Gastrocnemius medialis (tissue), 4 donors: ENCODE results near the gene ATF3. TPM values are rescaled to one million over a fixed set of nuclear protein-coding genes. Genes with fewer than 3 reads are reported as not detected.

Source experiments
- ATAC-seq, 2 donors: fragments of 150-250 bp; one replicate each; pipeline ENCODE4 v1.9.1; 2016
- DNase-seq, 2 donors: peaks; one replicate each; pipeline ENCODE4 v3.0.0-alpha.2; 2019
- H3K27ac ChIP-seq, 4 donors: fragments of 200-600 bp; sonication (generic); 1 replicate in 1 of 4; 2 replicates in 3 of 4; pipeline ENCODE4 v1.5.1; 2016 to 2018; ENCODE audit warnings: mild to moderate bottlenecking in 2 of 4, moderate library complexity in 1 of 4
- H3K27me3 ChIP-seq, 3 donors: fragments of 200-600 bp; sonication (generic) in 2 of 3; 1 replicate in 1 of 3; 2 replicates in 2 of 3; pipeline versions ENCODE4 v1.5.1 to v1.6.0; 2016 to 2019; ENCODE audit warnings: mild to moderate bottlenecking in 1 of 3, moderate library complexity in 1 of 3
- H3K36me3 ChIP-seq, 2 donors: fragments of 200-600 bp; sonication (generic) in 1 of 2; one replicate each; pipeline ENCODE4 v1.5.1; 2017 to 2018
- H3K4me1 ChIP-seq, 2 donors: fragments of 200-600 bp; sonication (generic) in 1 of 2; one replicate each; pipeline ENCODE4 v1.5.1; 2016 to 2017; ENCODE audit warnings: mild to moderate bottlenecking in 2 of 2
- H3K4me3 ChIP-seq, 4 donors: fragments of 200-600 bp; sonication (generic) in 3 of 4; 1 replicate in 1 of 4; 2 replicates in 3 of 4; pipeline ENCODE4 v1.5.1; 2016 to 2019; ENCODE audit warnings: mild to moderate bottlenecking in 2 of 4
- H3K9me3 ChIP-seq, 3 donors: fragments of 200-600 bp; sonication (generic) in 2 of 3; 1 replicate in 1 of 3; 2 replicates in 2 of 3; pipeline ENCODE4 v1.5.1; 2016 to 2019
- CTCF ChIP-seq, 5 experiments: fragments of 450-650 bp in 3 of 5; fragments of 200-600 bp in 2 of 5; sonication (generic) in 2 of 5; IDR thresholded peaks in 4 of 5; conservative IDR thresholded peaks in 1 of 5; 1 replicate in 4 of 5; 2 replicates in 1 of 5; pipeline ENCODE4 v1.5.1; 2016 to 2019; ENCODE audit warnings: antibody characterized with exemption in 5 of 5, mild to moderate bottlenecking in 3 of 5, moderate library complexity in 3 of 5
- POLR2A ChIP-seq, 2 donors: fragments of 450-650 bp; IDR thresholded peaks; one replicate each; pipeline ENCODE4 v1.6.1; 2017; ENCODE audit warnings: antibody characterized with exemption in 2 of 2, mild to moderate bottlenecking in 2 of 2, moderate library complexity in 2 of 2
- in situ Hi-C, 4 donors: fragments of 200-750 bp; cut with MboI; loops; one replicate each; pipeline versions ENCODE4 v1.15.0 to v1.8.0; 2017; ENCODE audit warnings: low sequenced_read_pairs in 4 of 4
- intact Hi-C: fragments of 100-400 bp; cut with DNase I; formaldehyde crosslinking; loops from one replicate; pipeline ENCODE4 v1.15.1; 2023; ENCODE audit warnings: low total_unique reads
- total RNA-seq, 4 donors: library from RNA; depleted of rRNA; stranded (reverse); fragments of >200 nt; gene quantifications; one replicate each; pipeline versions ENCODE4 v1.1.0 to v1.2.3, GENCODE V29; 2016

ATF3 gene
- total RNA-seq, 4 donors from 2014 or later, result 1.9 to 7.4 (median 7.2) TPM

DNA sequence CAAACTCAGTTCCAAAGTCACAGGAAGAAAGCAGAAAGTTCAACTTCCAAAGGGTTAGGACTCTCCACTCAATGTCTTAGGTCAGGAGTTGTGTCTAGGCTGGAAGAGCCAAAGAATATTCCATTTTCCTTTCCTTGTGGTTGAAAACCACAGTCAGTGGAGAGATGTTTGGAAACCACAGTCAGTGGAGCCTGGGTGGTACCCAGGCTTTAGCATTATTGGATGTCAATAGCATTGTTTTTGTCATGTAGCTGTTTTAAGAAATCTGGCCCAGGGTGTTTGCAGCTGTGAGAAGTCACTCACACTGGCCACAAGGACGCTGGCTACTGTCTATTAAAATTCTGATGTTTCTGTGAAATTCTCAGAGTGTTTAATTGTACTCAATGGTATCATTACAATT is 11.7 kb downstream of the ATF3 start:
- ATAC-seq (no peak), DNase-seq (no peak)
- peaks cover 3 to 54% of the 10 kb centered on the region in 2 donors for H3K36me3 ChIP-seq
- no peak overlapping the region for H3K4me3 ChIP-seq
- H3K27ac ChIP-seq, result no peak overlapping the region
- TF ChIP-seq POLR2A (IDR thresholded peaks at IDR 0.05) (no peak), CTCF (IDR thresholded peaks at IDR 0.05 in 4 of 5, conservative IDR thresholded peaks at IDR 0.05 in 1 of 5) (no peak)
- H3K9me3 ChIP-seq, result no peaks in the 10 kb centered on the region
- intact Hi-C loops (no loop called here), in situ Hi-C loops (no loop called here)
- H3K4me1 ChIP-seq, result no peaks in the 10 kb centered on the region
- H3K27me3 ChIP-seq, result peaks cover 0 to 2% (median 0%) of the 10 kb centered on the region in 3 donors

- Histone ChIP-seq H3K36me3 (peaks cover 3 to 45% of the 10 kb centered on the region in 2 donors), H3K4me1 (no peaks in the 10 kb centered on the region), H3K27me3 (peaks cover 0 to 7% (median 0%) of the 10 kb centered on the region in 3 donors), H3K27ac (no peak overlapping the region), H3K4me3 (no peak overlapping the region), H3K9me3 (no peaks in the 10 kb centered on the region)
- no peak for TF ChIP-seq POLR2A (IDR thresholded peaks at IDR 0.05)
- TF ChIP-seq CTCF (IDR thresholded peaks at IDR 0.05 in 4 of 5, conservative IDR thresholded peaks at IDR 0.05 in 1 of 5), result no peak
- in situ Hi-C loops, result no loop called here
- DNase-seq, result no peak
- intact Hi-C loops, result no loop called here
- ATAC-seq, result no peak
Measured at GRCh38 chr1:212621043-212621948, 12.7 kb downstream of the ATF3 start.

DNA sequence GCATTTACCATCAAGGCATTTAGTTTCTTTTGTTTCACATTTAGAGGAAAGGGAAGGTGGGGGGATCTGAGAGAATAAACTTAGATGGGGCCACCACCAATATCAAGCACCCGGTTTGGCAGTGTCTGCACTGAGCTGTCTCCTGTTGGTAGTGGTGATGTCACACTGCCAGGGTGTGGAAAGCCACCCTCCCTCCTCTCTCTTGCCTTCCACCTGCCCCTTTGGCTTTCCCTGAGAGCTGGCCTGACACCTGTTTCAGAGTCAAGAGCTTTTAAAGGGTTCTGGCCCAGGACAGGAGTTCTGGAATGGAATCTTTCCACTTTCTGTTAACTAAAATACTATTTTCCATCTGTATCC is 13.4 kb downstream of the ATF3 start:
- H3K27me3 ChIP-seq, result peaks cover 0 to 7% (median 0%) of the 10 kb centered on the region in 3 donors
- no peak for ATAC-seq
- intact Hi-C loops (no loop called here), in situ Hi-C loops (no loop called here)
- H3K27ac ChIP-seq, result no peak overlapping the region
- H3K36me3 ChIP-seq, result peaks cover 3 to 39% of the 10 kb centered on the region in 2 donors
- H3K4me3 ChIP-seq, result no peak overlapping the region
- no peaks in the 10 kb centered on the region for H3K4me1 ChIP-seq
- DNase-seq, result no peak
- H3K9me3 ChIP-seq, result no peaks in the 10 kb centered on the region
- TF ChIP-seq POLR2A (IDR thresholded peaks at IDR 0.05) (no peak), CTCF (IDR thresholded peaks at IDR 0.05 in 4 of 5, conservative IDR thresholded peaks at IDR 0.05 in 1 of 5) (no peak)

DNA sequence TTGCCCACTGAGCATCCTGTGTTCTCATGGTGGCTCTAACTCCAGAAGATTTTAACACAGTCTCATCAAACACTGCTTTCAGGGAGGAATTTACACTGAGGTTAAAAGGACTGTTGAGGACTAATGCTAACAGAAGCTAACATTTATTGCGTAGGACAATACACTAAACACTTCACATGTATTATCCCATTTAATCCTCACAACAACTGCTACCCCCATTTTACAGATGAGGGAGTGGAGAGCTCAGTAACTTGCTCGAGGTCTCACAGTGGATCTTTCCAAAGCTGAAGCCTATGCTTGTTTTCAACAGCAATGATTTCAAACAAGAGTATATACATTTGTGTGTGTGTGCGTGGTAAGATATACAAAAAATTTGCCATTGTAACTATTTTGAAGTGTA is 13.9 kb downstream of the ATF3 start:
- Histone ChIP-seq H3K9me3 (no peaks in the 10 kb centered on the region), H3K27ac (no peak overlapping the region), H3K27me3 (peaks cover 0 to 7% (median 0%) of the 10 kb centered on the region in 3 donors), H3K4me1 (no peaks in the 10 kb centered on the region), H3K4me3 (no peak overlapping the region), H3K36me3 (peaks cover under 1 to 33% of the 10 kb centered on the region in 2 donors)
- intact Hi-C loops, result no loop called here
- no peak for ATAC-seq
- in situ Hi-C loops, result no loop called here
- TF ChIP-seq CTCF (IDR thresholded peaks at IDR 0.05 in 4 of 5, conservative IDR thresholded peaks at IDR 0.05 in 1 of 5) (no peak), POLR2A (IDR thresholded peaks at IDR 0.05) (no peak)
- DNase-seq, result no peak
